Activated CD4-positive, alpha-beta T cell treated with anti-CD3 and anti-CD28 coated beads, Interleukin-2, amount 50 U/mL, for 4 hours (primary cell): ENCODE data around the gene SSNA1.

ENCODE experiments used
- DNase-seq, 2 experiments: peaks; one replicate each; pipeline ENCODE4 v3.0.0-alpha.2; 2020

The SSNA1 gene

DNA sequence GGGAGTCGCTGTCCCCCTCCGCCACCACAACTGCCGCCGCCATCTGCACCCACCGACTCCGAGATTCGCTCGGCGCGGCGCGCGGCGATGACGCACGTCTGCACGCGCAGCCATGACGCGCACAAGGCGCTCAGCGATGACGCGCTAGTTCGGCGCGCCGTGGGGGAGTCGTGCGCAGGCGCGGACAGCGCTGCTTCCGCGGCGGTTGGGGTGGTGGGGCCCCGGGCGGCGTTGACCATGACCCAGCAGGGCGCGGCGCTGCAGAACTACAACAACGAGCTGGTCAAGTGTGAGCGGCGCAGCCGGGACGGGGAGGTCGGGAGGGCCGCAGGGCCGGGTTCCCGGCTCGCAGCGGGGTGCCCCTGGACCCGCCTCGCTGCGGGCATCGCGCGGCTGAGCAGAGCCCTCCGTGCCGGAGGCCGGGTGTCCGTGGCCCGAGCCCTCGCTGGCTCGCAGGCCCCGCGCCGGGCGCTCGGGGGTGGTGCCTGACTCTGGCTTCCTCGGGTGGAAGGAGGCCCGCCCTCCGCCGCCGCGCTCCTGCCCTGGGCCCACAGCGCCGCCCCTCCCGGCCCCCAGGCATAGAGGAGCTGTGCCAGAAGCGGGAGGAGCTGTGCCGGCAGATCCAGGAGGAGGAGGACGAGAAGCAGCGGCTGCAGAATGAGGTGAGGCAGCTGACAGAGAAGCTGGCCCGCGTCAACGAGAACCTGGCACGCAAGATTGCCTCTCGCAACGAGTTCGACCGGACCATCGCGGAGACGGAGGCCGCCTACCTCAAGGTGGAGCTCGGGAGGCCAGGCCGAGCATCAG is at the start of gene SSNA1, which contains the start of gene ANAPC2:
SSNA1 (plus strand) TSS at position 187 of the 807 bp plus-strand sequence; CDS start at position 238, 51 bp downstream.
ANAPC2 (minus strand) TSS at position 71 of the 807 bp plus-strand sequence; CDS start at position 43, 28 bp downstream.
- DNase-seq, result peak; percentile 86 to 87

DNA sequence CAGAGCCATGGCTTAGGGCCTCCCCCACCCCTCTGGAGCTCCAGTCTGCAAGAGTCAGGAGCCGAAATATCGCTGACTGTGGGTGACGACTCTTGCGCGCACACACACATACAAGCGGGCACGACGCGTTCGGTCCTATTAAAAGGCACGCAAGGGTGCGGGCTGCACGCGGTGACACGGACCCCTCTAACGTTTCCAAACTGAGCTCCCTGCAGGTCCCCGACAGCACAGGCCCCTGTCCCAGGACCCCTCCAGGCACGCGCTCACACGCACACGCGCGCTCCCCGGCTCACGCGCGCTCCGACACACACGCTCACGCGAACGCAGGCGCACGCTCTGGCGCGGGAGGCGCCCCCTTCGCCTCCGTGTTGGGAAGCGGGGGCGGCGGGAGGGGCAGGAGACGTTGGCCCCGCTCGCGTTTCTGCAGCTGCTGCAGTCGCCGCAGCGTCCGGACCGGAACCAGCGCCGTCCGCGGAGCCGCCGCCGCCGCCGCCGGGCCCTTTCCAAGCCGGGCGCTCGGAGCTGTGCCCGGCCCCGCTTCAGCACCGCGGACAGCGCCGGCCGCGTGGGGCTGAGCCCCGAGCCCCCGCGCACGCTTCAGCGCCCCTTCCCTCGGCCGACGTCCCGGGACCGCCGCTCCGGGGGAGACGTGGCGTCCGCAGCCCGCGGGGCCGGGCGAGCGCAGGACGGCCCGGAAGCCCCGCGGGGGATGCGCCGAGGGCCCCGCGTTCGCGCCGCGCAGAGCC is 49.6 kb upstream of the SSNA1 start, which contains the start of gene GRIN1:
GRIN1 (plus strand) TSS at position 433 of the 746 bp plus-strand sequence. CDS start 333 bp downstream, outside the sequence.
- no peak for DNase-seq

DNA sequence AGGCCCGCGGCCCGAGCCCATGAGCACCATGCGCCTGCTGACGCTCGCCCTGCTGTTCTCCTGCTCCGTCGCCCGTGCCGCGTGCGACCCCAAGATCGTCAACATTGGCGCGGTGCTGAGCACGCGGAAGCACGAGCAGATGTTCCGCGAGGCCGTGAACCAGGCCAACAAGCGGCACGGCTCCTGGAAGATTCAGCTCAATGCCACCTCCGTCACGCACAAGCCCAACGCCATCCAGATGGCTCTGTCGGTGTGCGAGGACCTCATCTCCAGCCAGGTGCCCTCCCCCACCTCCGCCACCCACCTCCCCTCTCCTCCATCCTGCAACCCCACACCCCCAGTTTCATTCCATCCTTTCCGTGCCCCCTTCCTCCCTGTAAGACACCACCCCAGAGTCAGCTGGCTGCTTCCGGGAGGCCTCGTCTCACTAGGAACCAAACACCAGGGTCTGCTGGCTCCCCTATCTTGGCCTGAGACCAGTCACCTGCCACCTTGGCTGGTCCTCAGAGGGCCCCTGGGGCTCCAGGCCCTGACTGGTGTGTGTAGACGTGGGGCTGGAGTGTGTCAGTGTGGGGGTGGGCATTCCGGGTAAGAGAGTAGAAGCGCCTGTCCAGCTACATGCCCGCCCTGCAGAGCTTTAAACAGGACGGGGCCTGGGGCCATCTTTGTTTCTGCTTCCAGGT is 48.9 kb upstream of the SSNA1 start:
- DNase-seq, result no peak

- no peak for DNase-seq
Observed at GRCh38 chr9:137140151-137141012, 48.1 kb upstream of the SSNA1 start.

- no peak for DNase-seq
Observed at GRCh38 chr9:137141050-137141810, 47.2 kb upstream of the SSNA1 start.

- no peak for DNase-seq
Observed at GRCh38 chr9:137141976-137142936, 46.2 kb upstream of the SSNA1 start.

- DNase-seq, result no peak
Observed at GRCh38 chr9:137143459-137143858, 45.0 kb upstream of the SSNA1 start.

DNA sequence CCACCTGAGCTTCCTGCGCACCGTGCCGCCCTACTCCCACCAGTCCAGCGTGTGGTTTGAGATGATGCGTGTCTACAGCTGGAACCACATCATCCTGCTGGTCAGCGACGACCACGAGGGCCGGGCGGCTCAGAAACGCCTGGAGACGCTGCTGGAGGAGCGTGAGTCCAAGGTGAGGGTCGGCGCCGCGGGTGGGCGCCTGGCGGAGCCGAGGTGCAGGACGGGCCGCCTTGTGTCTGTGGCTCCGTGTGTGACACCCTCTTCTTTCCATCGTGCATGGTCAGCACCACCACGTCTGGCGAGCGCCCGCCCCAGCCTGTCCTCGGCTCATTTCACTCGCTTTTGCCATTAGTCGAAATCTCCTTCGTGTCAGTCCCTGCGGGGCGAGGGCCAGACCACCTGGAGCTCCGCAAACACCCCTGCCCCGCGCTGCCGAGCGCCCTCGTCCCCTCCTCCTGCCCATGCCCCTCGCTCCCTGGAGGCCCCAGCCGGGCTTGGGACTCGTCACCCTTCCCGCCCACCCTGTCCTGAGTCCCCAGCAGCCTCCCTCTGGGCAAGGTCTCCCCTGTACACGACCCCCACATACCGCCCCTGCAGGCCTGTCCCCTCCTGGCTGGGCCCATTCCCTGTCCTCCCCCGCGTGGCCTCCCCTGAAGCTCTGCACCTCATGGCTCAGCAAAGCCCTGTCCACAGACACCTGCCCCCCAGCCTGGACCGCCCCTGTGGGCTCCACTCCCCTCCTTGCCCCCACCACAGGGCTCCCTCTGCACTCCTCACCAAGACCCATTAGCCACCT is 42.5 kb upstream of the SSNA1 start:
- no peak for DNase-seq

- DNase-seq, result no peak
Observed at GRCh38 chr9:137146527-137146918, 42.0 kb upstream of the SSNA1 start.

DNA sequence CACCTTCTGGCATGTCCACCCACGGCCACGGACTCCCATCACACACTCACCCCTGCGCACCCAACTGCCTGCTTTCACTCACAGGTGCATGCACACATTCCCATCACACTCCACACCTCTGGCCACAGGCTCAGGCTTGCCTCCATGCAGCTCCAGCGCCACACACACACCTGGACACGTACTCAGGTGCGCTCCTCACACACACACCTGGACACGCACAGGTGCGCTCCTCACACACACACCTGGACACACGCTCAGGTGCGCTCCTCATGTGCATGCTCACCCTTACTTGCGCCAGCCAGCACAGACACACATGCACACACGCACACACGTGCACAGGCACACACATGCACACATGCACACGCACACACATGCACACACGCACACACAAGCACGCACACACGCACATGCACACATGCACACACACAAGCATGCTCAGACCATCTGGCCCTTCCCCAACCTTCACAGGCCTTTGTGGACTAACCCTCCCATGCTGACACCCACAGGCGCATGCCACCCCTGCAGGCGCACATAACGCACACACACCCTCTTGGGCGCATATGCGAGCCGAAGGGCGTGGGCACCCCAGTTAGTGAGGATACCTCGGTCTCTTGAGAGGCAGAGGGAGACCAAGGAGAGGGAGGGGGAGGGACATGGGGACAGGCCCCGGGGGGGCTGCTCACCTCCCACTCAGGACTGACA is 41.2 kb upstream of the SSNA1 start:
- no peak for DNase-seq

GRCh38 chr9:137147793-137148160 is 40.7 kb upstream of the SSNA1 start:
- DNase-seq, result no peak

GRCh38 chr9:137148242-137148641 is 40.2 kb upstream of the SSNA1 start:
- no peak for DNase-seq

DNA sequence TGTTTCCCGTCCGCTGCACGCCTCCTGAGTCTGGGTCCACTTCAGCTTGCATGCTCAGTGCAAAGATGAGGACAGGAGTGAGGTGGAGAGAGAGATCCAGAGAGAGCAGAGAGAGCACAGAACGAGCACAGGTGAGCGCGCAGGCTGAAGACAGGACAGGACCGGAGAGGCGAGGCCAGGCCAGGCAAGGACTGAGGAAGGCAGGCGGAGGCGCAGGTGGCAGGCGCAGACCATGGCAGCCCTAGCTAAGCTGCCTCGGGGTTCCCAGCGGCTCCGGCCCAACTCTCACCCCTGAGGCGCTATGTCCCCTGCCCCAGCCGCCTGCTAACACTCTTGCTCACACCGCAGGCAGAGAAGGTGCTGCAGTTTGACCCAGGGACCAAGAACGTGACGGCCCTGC is 39.8 kb upstream of the SSNA1 start:
- DNase-seq, result no peak

GRCh38 chr9:137149363-137149762 is 39.1 kb upstream of the SSNA1 start:
- no peak for DNase-seq

- DNase-seq, result no peak
Observed at GRCh38 chr9:137149942-137150616, 38.4 kb upstream of the SSNA1 start.

DNA sequence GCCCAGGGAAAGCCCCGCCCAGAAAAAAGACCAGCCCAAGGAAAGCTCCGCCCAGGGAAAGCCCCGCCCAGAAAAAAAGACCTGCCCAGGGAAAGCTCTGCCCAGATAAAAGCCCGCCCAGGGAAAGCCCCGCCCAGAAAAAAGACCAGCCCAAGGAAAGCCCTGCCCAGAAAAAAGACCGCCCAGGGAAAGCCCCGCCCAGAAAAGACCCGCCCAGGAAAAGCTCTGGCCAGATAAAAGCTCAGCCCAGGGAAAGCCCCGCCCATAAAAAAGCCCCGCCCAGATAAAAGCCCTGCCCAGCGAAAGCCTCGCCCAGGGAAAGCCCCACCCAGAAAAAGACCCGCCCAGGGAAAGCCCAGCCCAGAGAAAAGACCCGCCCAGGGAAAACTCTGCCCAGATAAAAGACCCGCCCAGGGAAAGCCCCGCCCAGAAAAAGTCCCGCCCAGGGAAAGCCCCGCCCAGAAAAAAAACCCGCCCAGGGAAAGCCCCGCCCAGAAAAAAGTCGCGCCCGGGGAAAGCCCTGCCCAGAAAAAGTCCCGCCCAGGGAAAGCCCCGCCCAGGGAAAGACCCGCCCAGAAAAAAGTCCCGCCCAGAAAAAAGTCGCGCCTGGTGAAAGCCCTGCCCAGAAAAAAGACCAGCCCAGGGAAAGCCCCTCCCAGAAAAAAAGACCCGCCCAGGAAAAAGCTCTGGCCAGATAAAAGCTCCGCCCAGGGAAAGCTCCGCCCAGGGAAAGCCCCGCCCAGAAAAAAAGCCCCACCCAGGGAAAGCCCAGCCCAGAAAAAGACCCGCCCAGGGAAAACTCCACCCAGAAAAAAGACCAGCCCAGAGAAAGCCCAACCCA is 37.6 kb upstream of the SSNA1 start:
- DNase-seq, result no peak

DNA sequence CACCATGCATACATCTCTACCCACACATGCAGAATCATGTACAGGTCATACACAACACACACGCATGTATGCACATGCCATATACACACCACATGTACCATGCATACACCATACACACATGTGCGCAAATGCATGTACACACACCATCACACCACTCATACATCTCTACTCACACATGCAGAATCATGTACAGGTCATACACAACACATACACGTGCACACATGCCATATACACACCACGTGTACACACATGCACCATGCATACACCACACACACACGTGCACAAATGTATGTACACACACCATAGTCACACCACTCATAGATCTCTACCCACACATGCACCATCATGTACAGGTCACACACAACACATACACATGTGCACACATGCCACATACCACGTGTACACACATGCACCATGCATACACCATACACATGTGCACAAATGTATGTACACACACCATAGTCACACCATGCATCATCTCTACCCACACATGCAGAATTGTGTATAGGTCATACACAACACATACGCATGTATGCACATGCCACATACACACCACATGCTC is 35.6 kb upstream of the SSNA1 start:
- DNase-seq, result no peak
